HG03175 (cell line): ENCODE data around the gene CTNNA3.

Experiments
- ATAC-seq: cut with Tn5 transposase; IDR thresholded peaks from one replicate; pipeline ENCODE4 v1.9.1; 2021; ENCODE audit warnings: mild to moderate bottlenecking, moderate library complexity; ENCODE audit not compliant: unreplicated experiment

The CTNNA3 gene

GRCh38 chr10:66265398-66265797 is 1430.6 kb downstream of the CTNNA3 start:
- no peak for ATAC-seq

- ATAC-seq, result no peak
These were observed 1436.2 kb downstream of the CTNNA3 start for GRCh38 chr10:66259836-66260235.

GRCh38 chr10:66258693-66259092 is 1437.3 kb downstream of the CTNNA3 start:
- ATAC-seq, result no peak

- no peak for ATAC-seq
These were observed 1438.2 kb downstream of the CTNNA3 start for GRCh38 chr10:66257801-66258200.

GRCh38 chr10:66252986-66253385 is 1443.0 kb downstream of the CTNNA3 start:
- ATAC-seq, result no peak

- no peak for ATAC-seq
These were observed 1449.8 kb downstream of the CTNNA3 start for GRCh38 chr10:66246177-66246576.

- no peak for ATAC-seq
These were observed 1451.0 kb downstream of the CTNNA3 start for GRCh38 chr10:66244953-66245352.

- ATAC-seq, result no peak
These were observed 1453.1 kb downstream of the CTNNA3 start for GRCh38 chr10:66242885-66243284.

GRCh38 chr10:66239062-66239461 is 1456.9 kb downstream of the CTNNA3 start:
- ATAC-seq, result no peak

GRCh38 chr10:66238343-66238742 is 1457.7 kb downstream of the CTNNA3 start:
- ATAC-seq, result no peak

GRCh38 chr10:66234872-66235271 is 1461.1 kb downstream of the CTNNA3 start:
- ATAC-seq, result no peak

- ATAC-seq, result no peak
These were observed 1467.1 kb downstream of the CTNNA3 start for GRCh38 chr10:66228887-66229286.

GRCh38 chr10:66223656-66224055 is 1472.3 kb downstream of the CTNNA3 start:
- ATAC-seq, result no peak

GRCh38 chr10:66222462-66223046 is 1473.4 kb downstream of the CTNNA3 start:
- no peak for ATAC-seq

- no peak for ATAC-seq
These were observed 1476.9 kb downstream of the CTNNA3 start for GRCh38 chr10:66218981-66219587.

- ATAC-seq, result no peak
These were observed 1477.7 kb downstream of the CTNNA3 start for GRCh38 chr10:66218289-66218688.

GRCh38 chr10:66215920-66216319 is 1480.1 kb downstream of the CTNNA3 start:
- ATAC-seq, result no peak

GRCh38 chr10:66214721-66215404 is 1481.1 kb downstream of the CTNNA3 start:
- no peak for ATAC-seq

- no peak for ATAC-seq
These were observed 1487.0 kb downstream of the CTNNA3 start for GRCh38 chr10:66209025-66209424.

- no peak for ATAC-seq
These were observed 1491.2 kb downstream of the CTNNA3 start for GRCh38 chr10:66204838-66205237.

GRCh38 chr10:66202101-66202500 is 1493.9 kb downstream of the CTNNA3 start:
- no peak for ATAC-seq

- no peak for ATAC-seq
These were observed 1503.7 kb downstream of the CTNNA3 start for GRCh38 chr10:66192162-66192831.
